ENCODE results near the gene NAA38.
A peak's percentile ranks its signal among the peaks of the same experiment; 100 is the strongest.

NAA38 gene

DNA sequence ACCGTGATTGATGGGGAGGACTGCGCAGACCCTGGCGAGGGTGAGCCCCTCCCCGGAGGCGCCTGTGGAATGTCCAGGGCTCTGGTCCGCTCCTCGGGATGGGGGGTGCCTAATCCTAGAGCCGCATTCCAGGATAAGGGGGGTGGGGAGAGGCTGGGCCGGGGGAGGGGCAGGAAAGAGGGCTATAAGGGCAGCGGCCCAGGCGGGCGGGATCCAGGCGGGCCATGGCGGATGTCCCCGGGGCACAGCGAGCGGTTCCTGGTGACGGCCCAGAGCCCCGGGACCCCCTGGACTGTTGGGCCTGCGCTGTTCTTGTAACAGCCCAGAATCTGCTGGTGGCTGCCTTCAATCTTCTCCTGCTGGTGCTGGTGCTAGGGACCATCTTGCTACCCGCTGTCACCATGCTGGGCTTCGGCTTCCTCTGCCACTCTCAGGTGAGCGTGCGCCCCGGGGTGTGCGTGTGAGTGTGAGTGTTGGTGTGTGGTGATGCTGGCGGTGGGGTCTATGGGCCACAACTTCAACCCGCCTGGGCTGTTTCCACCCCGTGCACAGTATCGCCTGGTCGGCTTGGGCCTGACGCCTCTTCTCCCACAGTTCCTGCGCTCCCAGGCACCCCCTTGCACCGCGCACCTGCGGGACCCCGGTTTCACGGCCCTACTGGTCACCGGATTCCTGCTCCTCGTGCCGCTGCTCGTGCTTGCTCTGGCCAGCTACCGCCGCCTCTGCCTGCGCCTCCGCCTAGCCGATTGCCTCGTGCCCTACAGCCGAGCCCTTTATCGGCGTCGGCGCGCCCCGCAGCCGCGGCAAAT is 2.3 kb downstream of the NAA38 start, which contains the start of gene TMEM88:
TMEM88 (plus strand) TSS at position 216 of the 809 bp plus-strand sequence; CDS start at position 225, 9 bp downstream.
- DNase-seq: peak; percentile 66

DNA sequence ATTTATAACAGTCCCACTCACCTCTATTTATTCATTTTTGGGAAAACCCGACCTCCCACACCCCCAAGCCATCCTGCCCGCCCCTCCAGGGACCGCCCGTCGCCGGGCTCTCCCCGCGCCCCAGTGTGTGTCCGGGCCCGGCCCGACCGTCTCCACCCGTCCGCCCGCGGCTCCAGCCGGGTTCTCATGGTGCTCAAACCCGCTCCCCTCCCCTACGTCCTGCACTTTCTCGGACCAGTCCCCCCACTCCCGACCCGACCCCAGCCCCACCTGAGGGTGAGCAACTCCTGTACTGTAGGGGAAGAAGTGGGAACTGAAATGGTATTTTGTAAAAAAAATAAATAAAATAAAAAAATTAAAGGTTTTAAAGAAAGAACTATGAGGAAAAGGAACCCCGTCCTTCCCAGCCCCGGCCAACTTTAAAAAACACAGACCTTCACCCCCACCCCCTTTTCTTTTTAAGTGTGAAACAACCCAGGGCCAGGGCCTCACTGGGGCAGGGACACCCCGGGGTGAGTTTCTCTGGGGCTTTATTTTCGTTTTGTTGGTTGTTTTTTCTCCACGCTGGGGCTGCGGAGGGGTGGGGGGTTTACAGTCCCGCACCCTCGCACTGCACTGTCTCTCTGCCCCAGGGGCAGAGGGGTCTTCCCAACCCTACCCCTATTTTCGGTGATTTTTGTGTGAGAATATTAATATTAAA is 3.1 kb downstream of the NAA38 start:
- DNase-seq: no peak

DNA sequence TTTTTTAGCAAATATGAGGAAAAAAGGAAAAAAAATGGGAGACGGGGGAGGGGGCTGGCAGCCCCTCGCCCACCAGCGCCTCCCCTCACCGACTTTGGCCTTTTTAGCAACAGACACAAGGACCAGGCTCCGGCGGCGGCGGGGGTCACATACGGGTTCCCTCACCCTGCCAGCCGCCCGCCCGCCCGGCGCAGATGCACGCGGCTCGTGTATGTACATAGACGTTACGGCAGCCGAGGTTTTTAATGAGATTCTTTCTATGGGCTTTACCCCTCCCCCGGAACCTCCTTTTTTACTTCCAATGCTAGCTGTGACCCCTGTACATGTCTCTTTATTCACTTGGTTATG is 3.7 kb downstream of the NAA38 start:
- DNase-seq: no peak

DNA sequence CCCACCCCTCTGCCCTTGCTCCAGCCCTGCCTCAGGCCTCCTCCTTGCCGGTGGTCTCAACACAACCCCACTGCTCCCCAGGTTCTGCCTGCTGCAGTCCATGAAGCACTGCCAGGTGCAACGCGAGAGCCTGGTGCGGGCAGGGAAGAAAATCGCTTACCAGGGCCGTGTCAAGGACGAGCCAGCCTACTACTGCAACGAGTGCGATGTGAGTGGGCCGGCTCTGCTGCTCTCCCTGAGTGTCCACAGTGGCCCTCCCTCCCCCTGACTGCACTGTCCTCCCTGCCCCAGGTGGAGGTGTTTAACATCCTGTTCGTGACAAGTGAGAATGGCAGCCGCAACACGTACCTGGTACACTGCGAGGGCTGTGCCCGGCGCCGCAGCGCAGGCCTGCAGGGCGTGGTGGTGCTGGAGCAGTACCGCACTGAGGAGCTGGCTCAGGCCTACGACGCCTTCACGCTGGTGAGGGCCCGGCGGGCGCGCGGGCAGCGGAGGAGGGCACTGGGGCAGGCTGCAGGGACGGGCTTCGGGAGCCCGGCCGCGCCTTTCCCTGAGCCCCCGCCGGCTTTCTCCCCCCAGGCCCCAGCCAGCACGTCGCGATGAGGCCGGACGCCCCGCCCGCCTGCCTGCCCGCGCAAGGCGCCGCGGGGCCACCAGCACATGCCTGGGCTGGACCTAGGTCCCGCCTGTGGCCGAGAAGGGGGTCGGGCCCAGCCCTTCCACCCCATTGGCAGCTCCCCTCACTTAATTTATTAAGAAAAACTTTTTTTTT is 4.3 kb downstream of the NAA38 start:
- DNase-seq: no peak

DNA sequence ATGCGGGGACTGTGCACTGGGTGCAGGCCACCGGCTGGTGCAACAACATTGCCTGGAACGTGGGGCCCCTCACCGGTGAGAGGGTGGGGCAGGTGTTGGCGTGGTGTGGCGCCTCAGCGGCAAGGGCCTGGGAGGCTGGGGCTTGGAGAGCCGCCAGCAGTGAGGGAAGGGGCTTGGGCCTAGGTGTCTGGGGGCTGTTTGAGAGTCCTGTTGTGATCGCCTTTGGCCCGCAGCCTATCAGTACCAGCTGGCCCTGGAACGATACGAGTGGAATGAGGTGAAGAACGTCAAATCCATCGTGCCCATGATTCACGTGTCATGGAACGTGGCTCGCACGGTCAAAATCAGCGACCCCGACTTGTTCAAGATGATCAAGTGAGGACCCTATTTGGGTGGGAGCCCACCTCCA is 5.1 kb downstream of the NAA38 start:
- no peak for DNase-seq

DNA sequence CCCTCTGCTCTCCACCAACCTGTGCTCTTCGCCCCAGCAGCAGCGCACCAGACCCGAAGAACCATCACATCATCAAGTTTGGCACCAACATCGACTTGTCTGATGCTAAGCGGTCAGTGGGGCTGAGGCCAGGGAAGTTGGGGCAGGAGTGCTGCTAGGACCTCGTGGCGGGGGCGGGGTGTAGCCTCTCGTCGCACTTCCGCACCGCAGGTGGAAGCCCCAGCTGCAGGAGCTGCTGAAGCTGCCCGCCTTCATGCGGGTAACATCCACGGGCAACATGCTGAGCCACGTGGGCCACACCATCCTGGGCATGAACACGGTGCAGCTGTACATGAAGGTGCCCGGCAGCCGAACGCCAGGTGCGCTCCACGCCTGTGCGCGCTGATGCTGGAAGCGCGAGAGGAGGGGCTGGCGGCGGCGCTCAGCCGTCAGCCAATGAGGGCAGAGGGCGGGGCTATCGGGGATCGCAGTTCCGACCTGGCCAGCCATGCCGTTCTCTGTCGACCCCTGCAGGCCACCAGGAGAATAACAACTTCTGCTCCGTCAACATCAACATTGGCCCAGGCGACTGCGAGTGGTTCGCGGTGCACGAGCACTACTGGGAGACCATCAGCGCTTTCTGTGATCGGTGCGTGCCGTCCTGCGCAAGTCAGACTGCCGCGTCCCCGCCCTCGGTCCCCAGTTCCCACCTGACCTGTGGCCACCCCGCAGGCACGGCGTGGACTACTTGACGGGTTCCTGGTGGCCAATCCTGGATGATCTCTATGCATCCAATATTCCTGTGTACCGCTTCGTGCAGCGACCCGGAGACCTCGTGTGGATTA is 5.7 kb downstream of the NAA38 start:
- DNase-seq: peak; percentile 81

DNA sequence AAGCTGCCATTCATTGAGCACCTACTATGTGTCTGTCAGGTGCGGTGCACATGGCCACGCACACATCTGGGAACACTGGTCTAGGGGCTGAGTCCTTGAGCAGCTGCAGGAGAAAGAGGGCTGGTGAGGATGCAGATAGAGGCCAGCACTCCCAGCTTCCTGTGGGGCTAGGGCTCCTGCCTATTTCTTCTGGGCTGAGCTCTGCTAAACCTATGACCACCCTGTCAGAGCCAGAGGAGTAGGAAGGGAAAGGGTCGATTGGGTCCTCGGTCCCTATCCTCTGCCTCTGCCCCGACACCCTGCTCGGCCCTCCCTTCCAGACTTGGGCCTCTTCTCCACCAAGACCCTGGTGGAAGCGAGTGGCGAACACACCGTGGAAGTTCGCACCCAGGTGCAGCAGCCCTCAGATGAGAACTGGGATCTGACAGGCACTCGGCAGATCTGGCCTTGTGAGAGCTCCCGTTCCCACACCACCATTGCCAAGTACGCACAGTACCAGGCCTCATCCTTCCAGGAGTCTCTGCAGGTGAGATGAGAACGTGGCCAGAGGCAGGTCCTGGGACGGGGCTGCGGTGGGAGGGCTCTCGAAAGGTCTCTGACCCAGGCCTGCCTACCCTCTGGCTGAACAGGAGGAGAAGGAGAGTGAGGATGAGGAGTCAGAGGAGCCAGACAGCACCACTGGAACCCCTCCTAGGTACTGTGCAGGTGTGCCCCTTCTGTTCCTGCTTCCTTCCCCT is 6.5 kb downstream of the NAA38 start:
- DNase-seq: no peak

DNA sequence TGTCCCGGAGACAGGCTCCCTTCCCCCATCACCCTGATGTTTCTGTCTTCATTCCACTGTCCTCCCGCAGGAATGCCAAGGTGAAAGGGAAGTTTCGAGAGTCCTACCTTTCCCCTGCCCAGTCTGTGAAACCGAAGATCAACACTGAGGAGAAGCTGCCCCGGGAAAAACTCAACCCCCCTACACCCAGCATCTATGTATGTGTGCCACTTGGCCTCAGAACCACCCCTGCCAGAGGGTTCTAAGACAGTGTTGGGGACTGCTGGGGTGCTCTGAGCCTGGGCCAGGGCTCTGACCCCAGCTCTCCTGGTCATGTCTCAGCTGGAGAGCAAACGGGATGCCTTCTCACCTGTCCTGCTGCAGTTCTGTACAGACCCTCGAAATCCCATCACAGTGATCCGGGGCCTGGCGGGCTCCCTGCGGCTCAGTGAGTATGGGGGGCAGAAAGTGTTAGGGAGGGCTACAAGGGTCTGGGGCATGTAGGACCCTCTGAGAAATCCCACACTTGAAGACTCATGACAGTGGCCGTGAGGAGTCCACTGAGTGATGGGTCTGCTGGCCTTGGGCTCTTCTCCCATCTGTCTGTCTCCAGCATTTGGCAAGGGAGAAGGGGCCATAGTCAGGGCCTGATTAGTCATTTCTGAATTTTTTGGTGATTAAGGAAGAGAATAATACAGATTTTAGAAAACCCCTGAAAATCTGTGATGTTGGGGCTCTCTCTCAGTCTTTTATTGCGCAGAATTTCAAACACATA is 7.4 kb downstream of the NAA38 start:
- DNase-seq: no peak

DNA sequence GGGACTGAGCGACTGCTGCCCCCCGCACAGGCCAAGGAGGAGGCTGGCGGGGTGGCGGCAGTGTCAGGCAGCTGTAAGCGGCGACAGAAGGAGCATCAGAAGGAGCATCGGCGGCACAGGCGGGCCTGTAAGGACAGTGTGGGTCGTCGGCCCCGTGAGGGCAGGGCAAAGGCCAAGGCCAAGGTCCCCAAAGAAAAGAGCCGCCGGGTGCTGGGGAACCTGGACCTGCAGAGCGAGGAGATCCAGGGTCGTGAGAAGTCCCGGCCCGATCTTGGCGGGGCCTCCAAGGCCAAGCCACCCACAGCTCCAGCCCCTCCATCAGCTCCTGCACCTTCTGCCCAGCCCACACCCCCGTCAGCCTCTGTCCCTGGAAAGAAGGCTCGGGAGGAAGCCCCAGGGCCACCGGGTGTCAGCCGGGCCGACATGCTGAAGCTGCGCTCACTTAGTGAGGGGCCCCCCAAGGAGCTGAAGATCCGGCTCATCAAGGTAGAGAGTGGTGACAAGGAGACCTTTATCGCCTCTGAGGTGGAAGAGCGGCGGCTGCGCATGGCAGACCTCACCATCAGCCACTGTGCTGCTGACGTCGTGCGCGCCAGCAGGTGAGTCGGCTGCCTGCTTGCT is 8.1 kb downstream of the NAA38 start:
- no peak for DNase-seq

DNA sequence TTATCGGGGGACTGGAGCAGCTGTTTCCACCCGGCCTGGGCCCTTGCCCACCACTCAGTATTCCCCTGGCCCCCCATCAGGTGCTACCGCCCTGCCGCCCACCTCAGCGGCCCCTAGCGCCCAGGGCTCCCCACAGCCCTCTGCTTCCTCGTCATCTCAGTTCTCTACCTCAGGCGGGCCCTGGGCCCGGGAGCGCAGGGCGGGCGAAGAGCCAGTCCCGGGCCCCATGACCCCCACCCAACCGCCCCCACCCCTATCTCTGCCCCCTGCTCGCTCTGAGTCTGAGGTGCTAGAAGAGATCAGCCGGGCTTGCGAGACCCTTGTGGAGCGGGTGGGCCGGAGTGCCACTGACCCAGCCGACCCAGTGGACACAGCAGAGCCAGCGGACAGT is 8.6 kb downstream of the NAA38 start:
- DNase-seq: no peak

DNA sequence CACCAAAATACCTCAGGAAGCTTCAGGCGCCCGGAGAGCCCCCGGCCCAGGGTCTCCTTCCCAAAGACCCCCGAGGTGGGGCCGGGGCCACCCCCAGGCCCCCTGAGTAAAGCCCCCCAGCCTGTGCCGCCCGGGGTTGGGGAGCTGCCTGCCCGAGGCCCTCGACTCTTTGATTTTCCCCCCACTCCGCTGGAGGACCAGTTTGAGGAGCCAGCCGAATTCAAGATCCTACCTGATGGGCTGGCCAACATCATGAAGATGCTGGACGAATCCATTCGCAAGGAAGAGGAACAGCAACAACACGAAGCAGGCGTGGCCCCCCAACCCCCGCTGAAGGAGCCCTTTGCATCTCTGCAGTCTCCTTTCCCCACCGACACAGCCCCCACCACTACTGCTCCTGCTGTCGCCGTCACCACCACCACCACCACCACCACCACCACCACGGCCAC is 9.2 kb downstream of the NAA38 start:
- DNase-seq: no peak

DNA sequence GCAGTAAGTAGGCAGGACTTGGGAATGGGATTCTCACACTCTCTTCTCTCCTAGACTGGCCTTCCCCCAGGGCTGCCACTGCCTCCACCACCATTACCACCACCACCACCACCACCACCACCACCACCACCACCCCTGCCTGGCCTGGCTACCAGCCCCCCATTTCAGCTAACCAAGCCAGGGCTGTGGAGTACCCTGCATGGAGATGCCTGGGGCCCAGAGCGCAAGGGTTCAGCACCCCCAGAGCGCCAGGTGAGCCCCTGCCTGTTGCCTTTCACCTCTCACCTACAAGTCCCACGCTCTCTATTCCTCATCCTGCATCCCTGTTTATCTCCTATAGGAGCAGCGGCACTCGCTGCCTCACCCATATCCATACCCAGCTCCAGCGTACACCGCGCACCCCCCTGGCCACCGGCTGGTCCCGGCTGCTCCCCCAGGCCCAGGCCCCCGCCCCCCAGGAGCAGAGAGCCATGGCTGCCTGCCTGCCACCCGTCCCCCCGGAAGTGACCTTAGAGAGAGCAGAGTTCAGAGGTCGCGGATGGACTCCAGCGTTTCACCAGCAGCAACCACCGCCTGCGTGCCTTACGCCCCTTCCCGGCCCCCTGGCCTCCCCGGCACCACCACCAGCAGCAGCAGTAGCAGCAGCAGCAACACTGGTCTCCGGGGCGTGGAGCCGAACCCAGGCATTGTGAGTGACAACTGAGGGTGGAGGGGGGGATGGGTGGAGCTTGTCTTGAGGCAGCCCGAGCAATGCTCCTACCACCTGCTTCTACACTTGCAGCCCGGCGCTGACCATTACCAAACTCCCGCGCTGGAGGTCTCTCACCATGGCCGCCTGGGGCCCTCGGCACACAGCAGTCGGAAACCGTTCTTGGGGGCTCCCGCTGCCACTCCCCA is 10.3 kb downstream of the NAA38 start:
- no peak for DNase-seq

DNA sequence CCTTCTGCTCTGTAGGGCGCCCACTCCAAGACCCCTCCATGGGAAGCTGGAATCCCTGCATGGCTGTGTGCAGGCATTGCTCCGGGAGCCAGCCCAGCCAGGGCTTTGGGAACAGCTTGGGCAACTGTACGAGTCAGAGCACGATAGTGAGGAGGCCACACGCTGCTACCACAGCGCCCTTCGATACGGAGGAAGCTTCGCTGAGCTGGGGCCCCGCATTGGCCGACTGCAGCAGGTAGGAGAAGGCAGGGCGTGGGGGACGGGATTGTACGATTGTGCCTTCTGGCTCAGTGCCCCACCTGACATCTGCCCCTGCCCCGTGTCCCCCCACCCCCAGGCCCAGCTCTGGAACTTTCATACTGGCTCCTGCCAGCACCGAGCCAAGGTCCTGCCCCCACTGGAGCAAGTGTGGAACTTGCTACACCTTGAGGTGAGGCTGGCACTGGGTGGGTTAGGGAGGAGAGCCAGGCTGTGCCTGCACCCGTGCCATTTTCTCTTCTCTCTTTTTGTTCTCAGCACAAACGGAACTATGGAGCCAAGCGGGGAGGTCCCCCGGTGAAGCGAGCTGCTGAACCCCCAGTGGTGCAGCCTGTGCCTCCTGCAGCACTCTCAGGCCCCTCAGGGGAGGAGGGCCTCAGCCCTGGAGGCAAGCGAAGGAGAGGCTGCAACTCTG is 11.2 kb downstream of the NAA38 start:
- no peak for DNase-seq

DNA sequence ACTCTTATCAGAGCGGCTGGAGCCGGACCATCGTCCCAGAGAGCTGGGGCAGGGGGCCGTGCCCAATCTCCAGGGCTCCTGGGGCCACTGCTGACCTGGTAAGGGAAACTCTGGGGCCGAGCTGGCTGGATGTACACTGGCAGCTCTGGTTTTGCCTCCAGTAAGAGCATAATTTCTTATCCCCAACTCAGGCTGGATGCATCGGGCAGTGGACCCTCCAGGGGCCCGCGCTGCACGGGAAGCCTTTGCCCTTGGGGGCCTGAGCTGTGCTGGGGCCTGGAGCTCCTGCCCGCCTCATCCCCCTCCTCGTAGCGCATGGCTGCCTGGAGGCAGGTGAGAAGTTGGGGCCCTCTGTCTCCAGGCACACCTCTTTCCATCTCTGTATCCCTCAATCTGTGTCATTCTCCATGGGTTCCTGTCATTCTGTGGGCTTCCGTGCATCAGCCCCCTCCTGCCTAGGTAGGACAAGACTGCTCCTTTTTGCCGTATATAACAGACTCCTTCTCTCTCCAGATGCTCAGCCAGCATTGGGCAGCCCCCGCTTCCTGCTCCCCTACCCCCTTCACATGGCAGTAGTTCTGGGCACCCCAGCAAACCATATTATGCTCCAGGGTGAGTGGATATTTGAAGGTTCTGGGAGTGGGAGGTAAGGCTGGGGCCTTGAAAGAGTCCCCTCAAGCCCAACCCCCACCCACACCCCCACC is 11.8 kb downstream of the NAA38 start:
- no peak for DNase-seq

DNA sequence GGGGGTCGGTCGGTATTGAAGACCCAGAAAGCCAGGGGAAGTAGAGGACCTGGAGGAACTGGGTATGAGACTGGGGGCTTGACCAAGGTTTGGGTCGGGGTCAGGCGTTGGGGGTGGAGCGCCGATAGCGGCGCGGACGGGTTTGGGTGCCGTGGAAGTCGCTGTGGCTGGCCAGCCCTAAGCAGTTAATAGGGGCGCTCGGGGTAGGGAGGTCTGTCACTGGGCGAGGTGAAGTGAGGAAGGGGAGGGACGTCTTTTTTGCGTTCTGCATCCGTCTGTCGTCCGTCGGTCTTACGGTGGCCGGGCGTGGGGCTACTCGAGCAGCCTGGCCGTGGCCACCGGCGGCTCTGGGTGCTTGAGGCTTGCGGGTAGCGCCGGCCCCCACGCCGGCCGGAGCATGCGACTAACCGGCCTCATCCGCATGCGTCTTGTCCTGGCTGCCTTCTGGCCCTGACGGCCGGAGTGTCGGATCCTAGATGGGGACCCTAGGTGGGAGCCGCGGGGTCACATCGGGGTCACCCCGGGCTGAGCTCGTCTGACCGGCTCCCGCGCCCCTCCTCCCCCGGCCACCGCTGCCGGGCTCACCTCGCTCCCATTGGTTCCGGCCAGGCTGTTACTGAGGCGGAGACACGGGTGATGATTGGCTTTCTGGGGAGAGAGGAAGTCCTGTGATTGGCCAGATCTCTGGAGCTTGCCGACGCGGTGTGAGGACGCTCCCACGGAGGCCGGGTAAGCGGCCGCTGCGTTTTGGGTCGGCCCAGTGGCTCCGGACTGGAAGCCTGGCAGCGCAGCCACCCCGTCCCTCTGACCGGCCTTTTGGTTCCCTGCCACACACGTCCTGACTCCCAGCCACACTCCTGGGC is 12.8 kb downstream of the NAA38 start:
- peak; percentile 91 for DNase-seq

DNA sequence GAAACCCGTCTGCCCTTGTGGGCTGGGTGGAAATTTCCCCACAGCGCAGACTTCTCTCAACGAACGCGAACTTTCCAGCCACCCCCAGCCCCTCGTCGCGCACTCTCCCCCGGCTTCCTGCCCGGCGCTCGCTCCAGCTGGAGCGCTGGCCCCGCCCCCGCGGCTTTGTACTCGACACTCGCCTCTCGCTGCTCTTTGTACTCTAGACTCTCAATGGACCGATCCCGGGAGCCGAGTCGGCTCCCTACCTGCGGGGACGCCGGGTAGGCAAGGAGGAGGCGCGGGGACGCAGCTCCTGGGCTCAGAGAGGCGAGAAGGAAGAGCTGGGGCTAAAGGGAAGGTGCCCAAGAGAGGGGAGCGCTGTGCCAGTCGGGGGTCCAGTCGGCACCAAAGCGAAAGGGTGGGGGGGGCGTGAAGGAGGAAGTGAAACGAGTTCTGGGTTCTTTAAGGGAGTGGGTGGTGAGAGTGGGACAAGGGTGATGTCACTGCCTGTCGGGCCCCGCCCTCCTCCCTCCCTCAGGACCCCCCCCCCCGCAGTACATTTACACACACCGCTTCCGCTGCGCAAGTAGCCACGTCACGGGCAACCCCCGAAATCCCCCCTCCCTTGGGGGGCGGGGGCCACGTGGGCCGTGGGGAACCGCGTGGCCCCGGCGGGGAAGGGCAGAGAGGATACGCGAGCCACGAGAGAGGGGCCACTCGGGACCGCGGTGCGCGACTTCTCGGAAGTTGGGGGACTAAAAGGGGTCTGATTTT is 13.6 kb downstream of the NAA38 start:
- peak; percentile 86 for DNase-seq

Data from right kidney (tissue), 1 donor.